Suppressor macrophage treated with lipopolysaccharide for 4 hours (primary cell): ENCODE data around the gene PLCXD1.
"Not testable (repeated sequence)": the region's sequence is repeated elsewhere in the genome, so short reads cannot be mapped to it uniquely, and the experiment has no call there.

ENCODE experiments used
- DNase-seq: peaks from one replicate; pipeline ENCODE4 v3.0.0-alpha.2; 2020

The PLCXD1 gene

DNA sequence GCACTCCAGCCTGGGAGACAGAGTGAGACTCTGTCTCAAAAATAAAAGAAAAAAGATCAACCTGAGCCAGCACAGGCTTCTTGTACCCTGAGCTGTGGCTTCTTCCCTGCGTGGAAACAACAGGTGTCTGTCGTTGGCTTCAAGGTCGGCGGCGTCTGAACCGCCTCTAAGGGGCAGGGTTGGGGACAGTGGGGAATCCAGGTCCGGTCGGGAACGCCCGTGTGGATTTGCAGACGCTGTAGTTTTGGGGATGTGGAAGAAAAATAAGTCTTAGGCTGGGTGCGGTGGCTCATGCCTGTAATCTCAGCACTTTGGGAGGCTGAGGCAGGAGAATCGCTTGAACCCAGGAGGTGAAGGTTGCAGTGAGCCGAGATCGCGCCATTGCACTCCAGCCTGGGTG lies 17.2 kb upstream of the PLCXD1 start:
- DNase-seq = not testable (repeated sequence)

DNA sequence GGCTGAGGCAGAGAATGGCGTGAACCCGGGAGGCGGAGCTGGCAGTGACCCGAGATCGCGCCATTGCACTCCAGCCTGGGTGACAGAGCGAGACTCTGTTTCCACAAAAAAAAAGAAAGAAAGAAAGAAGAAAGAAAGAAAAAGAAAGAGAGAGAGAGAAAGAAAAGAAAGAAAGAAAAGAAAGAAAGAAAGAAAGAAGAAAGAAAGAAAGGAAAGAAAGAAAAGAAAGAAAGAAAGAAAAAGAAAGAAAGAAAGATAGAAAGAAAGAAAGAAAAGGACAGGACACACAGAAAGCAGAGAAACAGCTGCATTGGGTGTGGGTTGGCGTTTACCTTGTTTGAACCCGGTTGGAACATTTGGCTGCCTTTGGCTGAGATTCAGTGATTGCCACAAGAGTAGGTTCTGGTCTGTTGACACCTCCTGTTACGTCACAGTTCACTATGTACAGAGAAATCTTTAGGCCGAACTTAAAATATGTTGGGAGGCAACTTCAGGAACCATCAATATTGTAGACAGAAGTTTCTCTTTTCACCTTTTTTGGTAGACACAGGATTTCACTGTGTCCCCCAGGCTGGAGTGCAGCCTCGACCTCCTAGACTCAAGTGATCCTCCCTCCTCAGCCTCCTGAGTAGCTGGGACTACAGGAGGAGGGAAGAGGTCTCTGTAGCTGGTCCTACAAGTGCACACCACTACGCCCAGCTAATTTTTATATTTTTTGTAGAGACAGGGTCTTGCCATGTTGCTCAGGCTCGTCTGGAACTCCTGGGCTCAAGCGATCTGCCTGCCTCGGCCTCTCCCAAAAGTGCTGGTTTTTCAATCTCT lies 16.3 kb upstream of the PLCXD1 start:
- no peak for DNase-seq

DNA sequence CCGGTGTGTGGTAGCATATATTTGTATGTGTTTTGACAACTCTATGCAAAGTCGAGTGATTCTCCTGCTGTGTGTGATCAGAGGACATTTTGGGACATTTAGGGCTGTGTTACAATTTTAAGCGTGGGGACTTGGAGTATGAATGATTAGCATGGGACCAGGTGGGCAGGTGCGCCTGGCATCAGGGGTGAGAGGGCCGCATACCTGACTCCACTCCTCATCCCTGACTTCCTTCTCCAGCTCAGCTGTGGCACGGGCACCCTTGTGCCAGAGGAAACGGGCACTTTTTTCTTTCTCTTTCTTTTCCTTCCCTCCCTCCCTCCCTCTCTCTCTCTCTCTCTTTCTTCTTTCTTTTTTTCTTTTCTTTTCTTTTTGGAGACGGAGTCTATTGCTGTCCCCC lies 15.7 kb upstream of the PLCXD1 start:
- no peak for DNase-seq

DNA sequence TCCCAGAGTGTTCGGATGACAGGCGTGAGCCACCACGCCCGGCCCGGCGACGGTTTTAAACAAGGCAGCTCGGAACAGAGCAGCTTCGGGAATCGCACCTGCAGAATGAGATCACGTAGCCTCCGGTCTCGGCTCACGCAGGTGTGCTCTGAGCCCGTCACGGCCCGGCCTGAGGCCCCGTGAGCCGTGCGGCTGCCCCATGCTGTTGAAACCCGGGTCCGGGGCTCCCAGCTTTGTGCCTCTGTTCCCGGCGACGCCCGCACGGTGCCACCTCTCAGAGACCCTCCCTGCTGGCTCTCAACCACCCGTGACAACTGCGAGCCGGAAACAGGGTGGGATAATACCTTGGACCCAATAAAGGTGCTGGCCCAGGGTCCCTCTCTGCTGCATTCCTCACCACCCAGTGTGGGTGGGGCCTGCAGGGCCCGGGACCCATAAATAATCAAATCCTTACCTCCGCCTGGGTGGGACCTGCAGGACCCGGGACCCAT lies 13.4 kb upstream of the PLCXD1 start:
- no peak for DNase-seq

DNA sequence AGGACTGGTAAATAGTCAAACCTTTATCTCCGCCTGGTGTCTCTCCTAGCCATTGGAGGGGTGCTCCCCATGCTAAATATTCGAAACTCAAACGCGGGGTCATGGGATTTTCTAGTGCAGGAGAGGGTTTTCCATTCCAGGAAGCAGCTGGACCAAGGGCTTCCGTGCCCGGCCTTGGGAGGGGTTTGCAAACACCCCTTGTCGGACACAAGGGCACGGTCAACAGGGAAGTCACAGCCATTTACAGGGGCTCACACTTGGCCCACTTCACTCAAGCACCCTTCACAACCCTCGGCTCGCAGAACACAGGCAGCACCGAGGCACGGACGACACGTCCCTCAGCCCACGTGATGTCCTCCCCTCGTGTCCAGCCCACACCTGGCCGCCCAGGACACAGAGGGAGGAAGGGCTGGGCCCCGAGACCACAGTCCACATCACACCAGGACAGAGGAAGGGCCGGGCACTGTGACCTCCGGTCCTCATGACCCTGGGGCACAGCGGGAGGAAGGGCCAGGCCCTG lies 10.3 kb upstream of the PLCXD1 start:
- DNase-seq = no peak

DNA sequence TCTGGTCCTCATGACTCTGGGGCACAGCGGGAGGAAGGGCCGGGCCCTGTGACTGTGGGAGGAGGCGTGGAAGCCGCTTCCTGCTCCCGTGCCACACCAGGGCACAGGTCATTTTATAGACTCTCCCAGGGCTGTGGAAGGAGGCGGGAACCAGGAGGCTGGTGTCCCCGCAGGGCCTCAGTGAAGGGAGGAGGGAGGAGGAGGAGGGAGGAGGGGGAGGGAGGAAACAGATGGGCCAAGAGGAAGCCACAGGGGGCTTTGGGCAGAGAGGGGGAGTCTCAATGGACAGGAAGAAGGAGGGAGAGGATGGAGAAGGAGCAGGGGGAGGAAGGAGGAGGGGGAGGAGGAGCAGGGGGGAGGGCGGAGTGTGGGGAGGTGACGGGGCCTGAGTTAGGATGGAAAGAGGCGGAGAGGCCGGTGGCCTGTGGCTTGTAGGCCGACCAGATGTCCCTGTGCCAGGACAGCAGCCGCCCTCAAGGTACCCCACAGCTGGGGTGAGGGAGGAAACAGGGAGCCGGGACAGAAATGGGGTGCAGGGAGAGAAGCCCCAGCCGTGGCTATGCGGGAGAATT lies 6.2 kb upstream of the PLCXD1 start:
- peak; percentile 66 for DNase-seq

DNA sequence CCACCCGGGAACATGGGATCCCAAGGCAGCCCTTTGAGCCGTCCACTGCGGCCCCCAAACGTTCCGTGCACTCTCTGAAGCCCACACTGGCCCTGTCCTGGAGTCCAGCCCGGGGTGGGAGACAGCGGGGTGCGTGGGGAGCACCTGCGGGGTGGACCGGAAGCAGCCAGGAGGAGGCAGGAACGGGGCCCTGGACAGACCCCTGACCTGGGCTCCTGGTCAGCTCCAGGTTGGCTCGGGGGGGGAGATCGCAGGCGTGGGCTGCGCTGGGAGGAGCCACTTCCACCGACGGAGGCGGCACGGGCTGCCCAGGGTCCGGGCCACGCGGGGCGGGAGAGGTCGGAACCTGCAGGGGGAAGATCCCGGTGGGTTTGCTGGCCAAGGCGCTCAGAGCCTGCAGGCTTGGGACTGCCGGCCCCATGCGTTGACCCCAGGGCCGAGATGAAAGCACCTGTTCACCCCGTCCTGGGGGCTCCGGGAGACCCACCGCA lies 5.7 kb upstream of the PLCXD1 start:
- no peak for DNase-seq

DNA sequence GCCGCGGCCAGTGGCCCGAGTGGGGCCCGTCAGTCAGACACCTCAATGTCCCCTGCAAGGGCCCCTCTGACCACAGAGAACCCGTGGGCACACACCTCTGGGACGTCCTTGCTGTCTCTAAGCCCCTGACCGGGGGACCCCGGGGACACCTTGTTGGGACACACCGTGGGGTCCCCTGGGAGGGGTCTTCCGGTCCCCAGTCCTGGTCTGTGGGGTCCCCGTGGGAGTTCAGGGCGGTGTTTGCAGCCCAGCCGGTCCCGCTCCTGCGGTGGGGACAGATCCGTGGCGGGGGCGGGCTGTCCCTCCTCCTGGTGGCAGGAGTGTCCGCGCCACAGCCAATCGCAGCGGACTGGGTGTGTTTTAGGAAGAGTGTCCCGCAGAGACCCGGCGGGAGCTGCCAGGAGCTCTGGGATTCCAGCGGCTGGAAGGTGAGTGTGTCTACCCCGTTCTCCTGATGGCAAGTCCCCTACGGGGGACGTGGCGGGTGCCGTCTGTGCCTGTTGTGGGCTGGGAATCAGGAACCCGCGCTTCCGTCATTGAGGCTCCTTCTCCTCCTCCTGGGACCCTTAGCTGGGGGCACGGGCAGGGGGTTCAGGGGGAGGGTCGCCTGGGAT lies 5.1 kb upstream of the PLCXD1 start:
- DNase-seq = peak; percentile 70

DNA sequence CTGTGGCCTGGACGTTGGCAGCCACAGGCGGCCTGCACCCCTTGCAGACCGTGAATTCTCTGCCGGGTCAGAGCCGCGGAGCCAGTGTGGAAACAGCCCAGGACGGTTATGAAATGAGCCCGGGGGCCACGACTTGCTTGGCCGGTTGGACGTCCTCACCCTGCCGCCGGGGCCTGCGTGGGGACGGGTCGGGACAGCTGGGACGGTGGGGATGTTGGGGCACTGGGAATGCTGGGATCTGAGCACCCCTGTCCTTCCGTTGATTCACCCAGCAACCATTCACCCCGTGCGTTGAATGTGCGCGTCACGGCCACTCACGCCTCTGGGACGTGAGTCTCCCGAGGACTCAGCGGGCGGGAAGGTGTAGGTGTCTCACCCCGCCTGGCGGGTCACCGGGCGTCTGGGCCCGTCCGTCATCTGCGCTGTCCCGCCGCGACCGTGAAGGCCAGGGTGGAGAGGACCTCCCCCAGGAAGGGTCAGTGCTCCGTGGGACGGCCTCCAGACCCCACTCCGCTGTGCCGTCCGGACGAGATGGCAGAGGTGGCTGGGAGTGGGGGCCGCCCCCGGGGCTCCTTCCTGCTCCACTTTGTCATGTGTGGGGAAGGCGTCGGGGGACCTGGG lies 4.5 kb upstream of the PLCXD1 start:
- DNase-seq = peak; percentile 39

DNA sequence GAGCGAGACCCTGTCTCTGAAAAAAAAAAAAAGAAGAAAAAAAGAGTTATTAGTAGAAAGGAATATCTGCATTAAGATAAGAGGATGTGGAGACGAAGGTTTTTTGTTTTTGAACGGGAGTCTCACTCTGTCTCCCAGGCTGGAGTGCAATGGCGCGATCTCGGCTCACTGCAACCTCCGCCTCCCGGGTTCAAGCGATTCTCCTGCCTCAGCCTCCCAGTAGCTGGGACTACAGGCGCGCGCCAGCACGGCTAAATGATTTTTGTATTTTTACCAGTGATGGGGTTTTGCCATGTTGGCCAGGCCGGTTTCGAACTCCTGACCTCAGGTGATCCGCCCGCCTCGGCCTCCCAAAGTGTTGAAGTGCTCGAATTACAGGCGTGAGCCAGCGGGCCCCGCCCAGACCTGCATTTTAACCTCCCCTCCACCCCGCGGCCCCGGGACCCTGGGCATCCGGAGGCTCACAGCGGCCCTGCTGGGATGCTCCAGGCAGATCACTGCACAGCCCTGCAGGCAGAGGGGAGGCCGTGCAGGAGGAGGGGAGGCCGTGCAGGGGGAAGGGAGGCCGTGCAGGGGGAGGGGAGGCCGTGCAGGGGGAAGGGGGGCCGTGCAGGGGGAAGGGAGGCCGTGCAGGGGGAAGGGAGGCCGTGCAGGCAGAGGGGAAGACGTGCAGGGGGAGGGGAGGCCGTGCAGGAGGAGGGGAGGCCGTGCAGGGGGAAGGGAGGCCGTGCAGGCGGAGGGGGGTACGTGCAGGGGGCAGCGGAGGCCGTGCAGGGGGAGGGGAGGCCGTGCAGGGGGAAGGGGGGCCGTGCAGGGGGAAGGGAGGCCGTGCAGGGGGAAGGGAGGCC lies 1.2 kb upstream of the PLCXD1 start:
- not testable (repeated sequence) for DNase-seq

DNA sequence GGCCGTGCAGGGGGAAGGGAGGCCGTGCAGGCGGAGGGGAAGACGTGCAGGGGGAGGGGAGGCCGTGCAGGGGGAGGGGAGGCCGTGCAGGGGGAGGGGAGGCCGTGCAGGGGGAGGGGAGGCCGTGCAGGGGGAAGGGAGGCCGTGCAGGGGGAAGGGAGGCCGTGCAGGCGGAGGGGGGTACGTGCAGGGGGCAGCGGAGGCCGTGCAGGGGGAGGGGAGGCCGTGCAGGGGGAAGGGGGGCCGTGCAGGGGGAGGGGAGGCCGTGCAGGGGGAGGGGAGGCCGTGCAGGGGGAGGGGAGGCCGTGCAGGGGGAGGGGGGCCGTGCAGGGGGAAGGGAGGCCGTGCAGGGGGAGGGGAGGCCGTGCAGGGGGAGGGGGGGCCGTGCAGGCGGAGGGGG lies 459 bp upstream of the PLCXD1 start:
- DNase-seq = not testable (repeated sequence)

DNA sequence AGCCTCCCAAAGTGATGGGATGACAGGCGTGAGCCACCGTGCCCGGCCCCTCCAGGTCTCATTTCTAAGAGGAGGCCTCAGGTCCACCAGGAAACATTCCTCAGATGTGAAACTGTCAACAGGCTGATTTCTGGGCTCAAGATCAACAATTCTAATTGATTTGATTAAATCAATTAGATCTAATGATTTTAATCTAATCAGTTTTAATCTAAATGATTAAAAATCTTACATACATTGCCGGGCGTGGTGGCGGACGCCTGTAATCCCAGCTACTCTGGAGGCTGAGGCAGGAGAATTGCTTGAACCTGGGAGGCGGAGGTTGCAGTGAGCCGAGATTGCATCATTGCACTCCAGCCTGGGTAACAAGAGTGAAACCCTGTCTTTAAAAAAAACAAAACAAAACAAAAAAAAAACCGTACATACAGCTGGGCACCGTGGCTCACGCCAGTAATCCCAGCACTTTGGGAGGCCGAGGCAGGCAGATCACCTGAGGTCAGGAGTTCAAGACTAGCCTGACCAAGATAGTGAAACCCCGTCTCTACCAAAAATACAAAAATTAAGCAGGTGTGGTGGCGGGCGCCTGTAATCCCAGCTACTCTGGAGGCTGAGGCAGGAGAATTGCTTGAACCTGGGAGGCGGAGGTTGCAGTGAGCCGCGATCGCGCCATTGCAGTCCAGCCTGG lies 960 bp downstream of the PLCXD1 start:
- not testable (repeated sequence) for DNase-seq

DNA sequence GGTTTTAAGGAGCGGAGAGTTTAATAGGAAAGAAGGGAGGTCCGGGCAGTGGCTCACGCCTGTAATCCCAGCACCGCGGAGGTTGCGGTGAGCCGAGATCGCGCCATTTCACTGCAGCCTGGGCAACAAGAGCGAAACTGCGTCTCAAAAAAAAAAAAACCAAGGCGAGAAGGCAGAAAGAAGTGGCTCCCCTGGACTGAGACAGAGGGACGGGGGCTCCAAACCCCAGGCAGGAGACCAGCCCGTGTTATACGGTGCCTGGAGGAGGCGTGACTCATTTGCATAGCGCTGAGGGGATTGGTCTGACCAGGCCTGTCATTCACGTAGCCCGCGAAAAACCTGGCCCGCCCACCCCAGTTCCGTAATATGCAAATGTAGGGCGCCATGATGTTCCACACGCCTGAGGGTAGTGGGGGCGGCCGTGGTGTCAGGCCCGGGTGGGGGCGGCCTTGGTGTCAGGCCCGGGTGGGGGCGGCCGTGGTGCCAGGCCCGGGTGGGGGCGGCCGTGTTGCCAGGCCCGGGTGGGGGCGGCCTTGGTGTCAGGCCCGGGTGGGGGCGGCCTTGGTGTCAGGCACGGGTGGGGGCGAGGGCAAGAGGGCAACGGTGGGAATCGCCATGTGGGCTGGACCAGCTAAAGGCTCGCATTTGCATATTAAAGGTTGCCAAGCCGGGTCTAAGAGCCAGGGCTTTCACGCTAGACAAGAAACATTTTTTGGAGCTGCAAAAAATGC lies 2.1 kb downstream of the PLCXD1 start:
- DNase-seq = peak; percentile 83

DNA sequence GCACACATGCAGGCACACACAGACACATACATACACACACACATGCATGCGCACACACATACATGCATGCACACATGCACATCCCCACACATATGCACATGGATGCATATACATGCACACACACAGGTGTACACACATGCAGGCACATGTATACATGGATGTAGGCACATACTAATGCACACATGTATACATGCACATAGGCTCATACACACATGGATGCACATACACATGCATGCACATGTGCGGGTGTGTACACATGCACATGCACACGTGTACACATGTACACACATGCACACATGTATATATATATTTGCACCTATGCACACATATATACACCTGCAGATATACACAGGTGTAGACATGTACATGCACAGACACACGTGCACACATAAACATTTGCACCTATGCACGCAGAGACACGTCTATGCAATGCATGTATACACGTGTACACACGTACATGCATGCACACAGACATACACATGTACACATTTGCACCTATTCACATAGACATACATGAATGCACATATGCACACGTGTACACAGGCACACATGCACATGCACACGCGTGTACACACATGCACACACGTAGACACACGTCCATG lies 4.0 kb downstream of the PLCXD1 start:
- DNase-seq = no peak

DNA sequence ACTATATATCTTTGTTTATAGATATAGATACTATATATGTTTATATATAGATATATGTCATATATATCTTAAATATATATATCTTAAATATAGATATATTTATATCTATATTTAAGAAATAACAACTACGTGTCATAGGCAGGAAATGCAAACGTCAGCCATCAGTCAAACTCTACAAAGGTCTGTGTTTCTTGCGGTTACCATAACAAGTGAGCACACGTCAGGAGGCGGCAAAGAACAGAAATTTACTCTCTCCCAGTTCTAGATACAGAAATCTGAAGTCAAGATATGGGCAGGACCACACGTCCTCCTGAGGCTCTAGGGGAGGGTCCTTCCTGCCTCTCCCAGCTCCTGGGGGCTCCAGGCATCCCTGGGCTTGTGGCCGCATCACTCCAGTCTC lies 6.5 kb downstream of the PLCXD1 start:
- no peak for DNase-seq

DNA sequence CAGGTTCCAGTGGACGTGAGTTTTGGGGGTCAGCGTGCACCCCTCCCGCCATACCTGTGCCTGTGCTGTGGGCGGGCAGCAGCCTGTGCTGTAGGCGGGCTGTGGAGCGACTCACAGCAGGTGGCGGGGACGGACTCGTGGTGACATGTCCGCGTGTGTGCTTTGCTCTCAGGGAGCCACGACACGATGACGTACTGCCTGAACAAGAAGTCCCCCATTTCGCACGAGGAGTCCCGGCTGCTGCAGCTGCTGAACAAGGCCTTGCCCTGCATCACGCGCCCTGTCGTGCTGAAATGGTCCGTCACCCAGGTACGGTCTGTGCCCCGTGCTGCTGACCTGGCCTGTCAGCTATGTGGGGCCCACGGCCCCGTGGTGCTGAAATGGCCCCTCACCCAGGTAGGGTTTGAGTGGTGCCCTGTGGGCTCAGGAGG lies 7.4 kb downstream of the PLCXD1 start:
- no peak for DNase-seq

DNA sequence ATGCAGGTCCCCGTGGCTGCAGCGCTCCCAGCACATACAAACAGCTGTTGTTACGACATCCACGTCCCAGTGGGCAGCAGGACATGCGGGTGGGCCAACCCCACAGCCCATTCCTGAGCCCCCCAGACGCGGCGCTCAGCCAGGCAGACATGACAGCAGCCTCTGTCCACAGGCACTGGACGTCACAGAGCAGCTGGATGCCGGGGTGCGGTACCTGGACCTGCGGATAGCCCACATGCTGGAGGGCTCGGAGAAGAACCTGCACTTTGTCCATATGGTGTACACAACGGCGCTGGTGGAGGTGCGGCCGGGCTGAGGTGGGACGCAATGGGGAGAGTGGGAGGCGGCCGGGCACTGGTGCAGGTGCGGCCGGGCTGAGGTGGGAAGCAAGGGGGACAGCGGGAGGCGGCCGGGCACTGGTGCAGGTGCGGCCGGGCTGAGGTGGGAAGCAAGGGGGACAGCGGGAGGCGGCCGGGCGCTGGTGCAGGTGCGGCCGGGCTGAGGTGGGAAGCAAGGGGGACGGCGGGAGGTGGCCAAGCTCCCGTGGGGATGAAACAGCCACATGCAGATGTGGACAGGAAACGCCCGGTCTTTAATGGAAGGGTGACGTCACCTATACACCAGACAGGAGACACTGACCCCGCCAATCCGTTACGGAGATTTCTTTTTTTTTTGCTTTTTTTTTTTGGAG lies 9.4 kb downstream of the PLCXD1 start:
- no peak for DNase-seq

DNA sequence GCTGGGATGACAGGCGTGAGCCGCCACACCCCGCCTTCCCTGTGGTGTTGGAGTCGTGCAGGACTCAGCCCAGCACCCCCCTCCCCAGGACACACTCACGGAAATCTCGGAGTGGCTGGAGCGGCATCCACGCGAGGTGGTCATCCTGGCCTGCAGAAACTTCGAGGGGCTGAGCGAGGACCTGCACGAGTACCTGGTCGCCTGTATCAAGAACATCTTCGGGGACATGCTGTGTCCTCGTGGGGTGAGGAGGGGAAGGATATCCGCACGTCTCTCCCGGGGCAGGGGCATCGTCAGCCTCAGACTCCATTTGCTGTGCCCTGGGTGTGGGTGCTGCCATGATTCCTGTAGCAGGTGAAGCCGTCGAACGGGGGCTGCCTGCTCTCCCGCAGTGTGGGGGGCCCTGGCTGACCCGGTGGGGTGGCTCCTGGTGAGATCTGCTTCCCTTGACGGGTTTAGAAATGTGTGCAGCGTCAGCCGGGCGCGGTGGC lies 10.3 kb downstream of the PLCXD1 start:
- DNase-seq = no peak
